GM19372 (cell line): Measurements from ENCODE around the gene C10orf90.
"Not testable (repeated sequence)": the region's sequence is repeated elsewhere in the genome, so short reads cannot be mapped to it uniquely, and the experiment has no call there.

Experiments used
- ATAC-seq: cut with Tn5 transposase; IDR thresholded peaks from one replicate; pipeline ENCODE4 v1.9.1; 2021; ENCODE audit warnings: mild to moderate bottlenecking, low read depth, moderate library complexity; ENCODE audit not compliant: unreplicated experiment

C10orf90 gene

DNA sequence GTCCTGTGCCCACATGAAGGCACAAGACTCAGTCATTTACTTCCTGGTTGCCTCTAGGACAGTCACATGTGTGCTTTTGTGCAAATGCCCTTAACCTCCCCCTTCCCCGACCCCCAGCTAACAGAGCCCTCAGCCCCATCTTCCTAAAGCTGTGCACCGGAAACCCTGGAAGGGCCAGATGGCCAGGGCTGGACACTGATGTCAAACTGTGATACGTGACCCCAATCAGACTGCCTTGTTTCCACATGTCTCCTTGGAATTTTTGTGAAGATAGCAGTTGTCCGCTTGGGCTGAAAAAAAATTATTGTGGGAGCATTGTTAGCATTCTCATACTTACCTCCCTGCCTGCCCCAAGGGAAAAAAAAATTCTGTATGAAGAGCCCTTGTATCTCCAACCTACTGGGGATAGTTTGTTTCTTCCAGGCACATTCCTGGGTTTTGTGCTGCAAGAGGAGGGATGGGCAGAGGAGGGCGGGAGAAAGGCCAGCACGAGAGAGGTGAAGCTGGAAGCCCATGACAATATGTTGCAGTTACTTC is 265.2 kb downstream of the C10orf90 start:
- ATAC-seq: no peak

DNA sequence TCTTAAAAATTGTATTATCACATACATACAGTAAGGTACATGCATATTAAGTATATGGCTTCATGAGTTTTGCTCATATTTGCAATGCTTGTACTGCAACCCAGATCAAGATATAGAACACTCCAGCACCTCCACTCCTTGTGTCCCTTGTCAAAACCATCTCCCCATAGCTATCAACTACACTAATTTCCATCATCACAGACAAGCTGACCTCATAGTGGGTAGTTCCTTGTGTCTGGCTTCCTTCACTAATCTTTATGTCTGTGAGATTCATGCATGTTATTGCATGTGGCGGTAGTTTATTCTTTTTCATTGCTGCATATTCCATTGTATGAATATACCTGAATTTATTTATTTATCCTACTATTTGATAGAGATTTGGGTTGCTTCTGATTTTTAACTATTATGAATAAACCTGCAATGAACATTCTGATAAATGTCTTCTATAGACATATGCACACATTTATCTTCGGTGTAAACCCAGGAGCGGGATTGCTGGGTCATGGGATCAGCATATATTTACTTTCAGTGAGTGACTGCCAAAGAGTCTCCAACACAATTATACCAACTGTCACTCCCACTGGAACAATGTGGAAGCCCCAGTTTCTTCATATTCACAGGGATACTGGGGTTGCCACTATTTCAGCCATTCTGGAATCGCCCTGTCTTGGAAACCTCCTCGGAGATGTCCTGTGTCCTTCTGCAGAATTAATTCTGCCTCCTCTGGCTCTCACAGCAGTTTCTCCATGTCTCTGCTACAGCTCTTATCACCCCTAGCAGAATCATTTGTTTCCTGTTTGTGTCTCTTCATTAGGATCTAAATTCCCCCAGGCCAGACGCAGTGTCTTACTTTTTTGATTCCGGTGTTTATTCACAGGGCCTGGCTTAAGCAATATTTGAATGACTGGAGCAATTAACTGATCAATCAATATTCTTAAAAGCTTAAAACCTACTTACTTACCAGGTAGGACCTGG is 267.5 kb downstream of the C10orf90 start:
- ATAC-seq: no peak

DNA sequence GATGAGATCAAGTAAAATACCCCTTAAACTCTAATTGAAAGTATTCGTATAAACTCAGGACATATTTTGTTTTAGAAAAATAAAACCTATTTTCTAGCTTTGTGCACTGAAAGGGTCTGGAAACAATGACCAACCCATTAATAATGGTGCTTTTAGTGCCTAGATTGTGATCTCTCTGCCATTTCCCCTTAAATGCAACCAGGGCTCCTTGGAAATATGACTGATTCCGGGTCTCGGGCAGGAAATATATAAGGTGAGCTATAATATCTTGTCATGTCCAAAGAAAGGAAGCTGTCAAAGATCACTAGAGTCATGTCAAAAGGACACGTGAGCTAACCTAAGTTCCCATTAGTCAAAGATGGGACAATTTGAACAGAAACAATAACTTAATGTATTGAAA is 269.9 kb downstream of the C10orf90 start:
- no peak for ATAC-seq

GRCh38 chr10:126398924-126399323 is 271.6 kb downstream of the C10orf90 start:
- no peak for ATAC-seq

DNA sequence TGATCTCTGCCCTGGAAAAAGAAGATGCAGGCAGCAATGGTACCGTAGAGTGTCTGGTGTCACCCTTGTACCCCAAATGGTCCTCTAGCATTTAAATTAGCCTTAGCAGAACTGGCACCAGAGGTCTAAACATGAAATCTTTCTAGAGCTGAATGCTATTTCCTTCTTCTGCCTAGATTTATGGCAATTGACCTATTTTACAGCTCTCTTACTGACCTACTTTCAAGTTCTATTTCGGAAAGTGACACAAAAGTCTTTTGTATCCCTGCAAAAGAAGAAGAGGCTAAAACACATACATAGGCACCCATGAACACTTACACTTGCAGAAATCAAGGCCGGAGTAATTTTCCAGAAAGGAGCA is 272.1 kb downstream of the C10orf90 start:
- no peak for ATAC-seq

DNA sequence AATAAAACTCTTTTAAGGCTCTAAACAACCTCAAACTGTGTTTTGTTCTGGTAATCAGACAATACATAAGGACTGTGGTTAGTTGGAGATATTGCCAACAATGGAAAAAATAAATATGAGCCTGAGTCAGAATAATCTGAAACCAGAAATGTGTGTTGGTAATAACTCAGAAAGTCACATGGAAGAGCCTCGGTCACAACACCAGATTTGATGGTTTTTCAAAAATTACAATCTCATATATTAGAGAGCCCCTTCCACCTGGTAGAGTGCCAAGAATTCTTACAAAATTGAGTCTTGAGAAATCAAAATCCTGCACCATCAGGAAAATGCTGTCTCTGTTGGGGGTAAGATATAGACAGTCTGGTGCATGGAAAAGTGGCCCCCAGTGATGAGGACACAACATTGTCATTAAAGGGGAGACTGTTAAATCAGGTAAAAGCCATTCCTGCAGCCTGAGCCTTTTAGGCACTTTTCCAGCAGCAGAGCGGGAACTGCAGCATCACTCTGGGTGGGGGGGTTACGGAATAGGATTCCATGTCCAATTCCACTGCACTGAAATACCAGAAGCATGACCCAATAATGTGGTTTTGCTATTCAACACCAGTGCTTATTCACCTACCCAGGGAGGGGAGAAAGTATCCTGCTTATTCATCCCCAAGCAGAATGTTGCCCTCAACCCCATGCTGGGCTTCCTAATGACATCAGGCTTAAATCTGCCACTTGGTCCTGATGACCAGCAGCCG is 272.7 kb downstream of the C10orf90 start:
- no peak for ATAC-seq

DNA sequence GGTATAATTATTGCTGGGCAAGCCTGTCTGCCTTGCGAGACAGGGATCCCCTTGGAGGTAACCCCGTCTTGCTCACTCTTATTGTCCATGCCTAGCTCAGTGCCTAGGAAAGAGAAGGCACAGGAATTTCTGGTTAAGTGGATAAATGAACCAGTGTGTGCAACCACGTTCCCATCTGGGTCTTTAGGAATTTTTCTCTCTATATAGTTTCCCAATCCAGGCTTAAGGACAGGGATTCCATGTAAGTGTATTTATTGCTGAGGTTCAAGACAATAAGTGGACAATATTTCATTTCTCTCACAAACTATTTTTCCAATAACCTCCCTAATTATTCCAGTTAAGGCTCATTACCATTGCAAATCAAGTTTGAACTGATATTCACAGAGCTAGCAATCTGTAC is 273.3 kb downstream of the C10orf90 start:
- no peak for ATAC-seq

DNA sequence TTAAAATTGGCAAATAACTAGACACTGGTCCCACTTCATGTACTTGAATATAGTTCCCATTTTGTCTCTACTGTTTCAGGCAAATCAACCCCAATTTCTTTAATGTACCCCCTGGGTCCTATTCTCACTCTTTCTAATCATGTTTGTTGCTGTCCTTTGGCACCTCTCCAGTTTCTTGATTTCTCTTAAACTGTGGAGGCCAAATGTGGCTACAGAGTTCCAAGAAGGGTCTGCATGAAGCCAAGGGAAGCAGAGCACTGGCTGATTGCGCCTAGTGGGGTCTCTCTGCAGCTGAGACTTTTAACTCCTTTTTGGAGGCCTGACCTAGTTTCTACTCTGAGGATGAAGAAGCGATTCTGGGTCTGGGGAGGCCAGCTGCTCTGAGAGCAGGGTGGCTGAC is 275.5 kb downstream of the C10orf90 start:
- no peak for ATAC-seq

DNA sequence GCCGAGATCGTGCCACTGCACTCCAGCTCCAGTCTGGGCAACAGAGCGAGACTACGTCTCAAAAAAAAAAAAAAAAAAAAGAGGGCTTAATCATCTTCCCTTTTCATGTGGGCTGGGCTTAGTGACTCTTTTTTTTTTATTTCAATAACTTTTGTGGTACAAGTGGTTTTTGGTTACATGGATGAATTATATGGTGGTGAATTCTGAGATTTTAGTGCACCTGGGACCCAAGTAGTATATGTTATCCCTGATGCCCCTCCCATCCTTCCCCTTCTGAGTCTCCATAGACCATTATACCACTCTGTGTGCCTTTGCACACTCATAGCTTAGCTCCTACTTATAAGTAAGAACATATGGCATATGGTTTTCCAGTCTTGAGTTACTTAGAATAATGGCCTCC is 277.4 kb downstream of the C10orf90 start:
- ATAC-seq: no peak

DNA sequence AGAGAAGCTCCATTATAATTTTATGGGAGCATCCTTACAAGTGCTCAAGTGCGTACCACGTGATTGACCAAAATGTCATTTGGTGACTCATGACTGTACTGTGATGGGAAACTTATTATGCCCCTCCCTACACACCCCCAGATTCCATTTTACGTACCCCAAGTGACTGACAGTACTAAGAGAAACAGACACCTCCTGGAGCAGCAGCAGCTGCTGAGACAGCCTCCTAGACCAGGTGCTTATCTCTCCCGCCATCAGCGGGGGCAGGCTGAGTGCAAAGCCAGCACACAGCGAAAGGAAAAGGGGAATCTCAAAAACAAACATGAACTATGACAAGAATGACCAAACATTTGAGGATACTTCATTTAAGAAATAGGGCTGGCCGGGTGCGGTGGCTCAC is 278.0 kb downstream of the C10orf90 start:
- no peak for ATAC-seq

DNA sequence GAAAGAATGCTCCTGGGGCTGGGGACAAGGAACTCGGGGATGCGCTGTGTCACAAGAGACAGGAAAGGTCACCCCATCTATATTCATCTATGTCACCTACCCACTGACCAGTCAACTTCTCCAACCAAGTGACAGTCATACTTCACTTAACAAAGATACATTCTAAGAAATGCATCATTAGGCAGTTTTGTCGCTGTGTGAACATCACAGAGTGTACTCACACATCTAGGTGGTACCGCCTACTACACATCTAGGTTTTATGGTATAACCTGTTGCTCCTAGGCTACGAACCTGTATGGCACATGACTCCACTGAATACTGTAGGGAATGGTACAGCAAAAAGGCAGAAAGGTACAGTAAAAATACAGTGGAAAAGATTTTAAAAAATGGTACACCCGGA is 278.4 kb downstream of the C10orf90 start:
- ATAC-seq: no peak

DNA sequence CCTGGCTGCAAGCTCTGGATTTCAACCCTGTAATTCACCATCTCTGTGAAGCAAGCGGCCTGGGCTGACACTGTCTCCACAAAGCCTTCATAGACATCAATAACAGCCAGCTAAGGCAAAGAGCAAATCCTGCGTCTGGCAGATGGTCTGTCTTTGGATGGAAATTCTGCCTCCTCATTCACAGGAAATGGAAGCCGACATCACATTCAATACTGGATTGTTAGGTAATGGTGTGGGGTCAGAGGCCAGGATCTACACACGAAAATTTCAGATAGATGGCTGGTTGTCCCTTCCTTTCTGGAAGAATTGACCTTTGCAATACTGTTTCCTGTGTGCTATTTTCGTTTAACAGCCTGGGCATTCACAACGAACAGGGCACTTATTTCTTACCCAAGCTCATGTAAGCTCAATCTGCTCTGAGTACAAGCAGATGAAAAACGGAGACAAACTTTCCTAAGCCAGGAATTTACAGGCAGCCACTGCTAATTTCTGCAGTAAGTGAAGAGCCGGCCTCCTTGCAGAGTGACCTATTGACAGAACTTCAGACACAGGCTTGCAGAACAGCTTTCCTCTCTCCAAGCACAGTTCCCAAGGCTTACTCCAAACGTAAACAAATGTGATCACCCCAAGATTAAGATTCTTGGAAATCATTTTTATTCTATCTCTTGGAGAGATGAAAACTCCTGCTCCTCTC is 279.2 kb downstream of the C10orf90 start:
- no peak for ATAC-seq

DNA sequence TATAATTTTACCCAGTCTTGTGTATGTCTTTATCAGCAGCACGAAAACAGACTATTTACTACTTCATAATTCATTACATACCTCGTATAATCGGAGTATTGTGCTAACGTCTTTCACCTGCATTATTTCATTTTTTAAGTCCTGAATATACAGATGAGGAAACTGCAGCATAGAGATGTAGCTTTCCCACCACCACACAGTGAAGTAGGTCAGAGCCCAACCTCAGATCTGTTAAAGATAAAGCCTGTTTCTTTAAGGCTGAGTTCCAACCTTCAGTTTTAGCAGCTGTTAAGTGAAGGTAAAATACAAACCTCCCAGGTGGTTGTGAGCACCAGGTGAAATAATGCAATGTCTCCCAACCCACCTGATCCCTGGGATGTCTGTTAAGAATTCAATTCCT is 280.2 kb downstream of the C10orf90 start:
- no peak for ATAC-seq

GRCh38 chr10:126387931-126388911 is 282.3 kb downstream of the C10orf90 start, which contains the start of gene ADAM12:
Gene ADAM12, minus strand, starts transcription at chr10:126388477. Its CDS starts 332 bp downstream, at chr10:126388145.
- ATAC-seq: no peak

- no peak for ATAC-seq
Measured at GRCh38 chr10:126387041-126387921, 283.2 kb downstream of the C10orf90 start.

DNA sequence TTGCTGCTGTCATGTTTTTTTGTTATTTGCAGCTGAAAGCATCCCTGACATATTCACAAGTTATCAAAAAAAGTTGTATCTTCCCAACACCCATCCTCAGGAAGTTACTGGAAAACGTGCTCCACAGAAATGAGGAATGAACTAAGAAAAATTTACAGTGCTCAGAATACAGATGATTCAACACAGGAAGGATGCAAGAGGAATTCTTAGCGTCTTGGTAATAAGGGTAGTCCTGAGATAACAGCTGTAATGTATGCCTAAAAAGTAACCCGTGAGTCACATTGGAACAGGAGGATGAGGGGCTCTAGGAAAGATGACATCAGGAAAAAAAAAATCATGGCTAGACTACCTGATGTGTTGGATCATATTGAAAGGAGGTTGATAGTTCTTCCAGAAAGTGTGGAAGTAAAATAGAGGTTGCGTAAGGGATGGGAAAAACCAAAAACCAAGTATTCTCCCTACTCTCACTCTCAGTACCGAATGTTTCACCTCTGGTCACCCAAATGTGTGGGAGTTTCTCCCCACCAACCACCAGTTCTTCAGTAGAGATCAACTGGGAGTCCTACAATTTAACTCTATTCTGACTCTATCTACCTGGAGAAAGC is 286.1 kb downstream of the C10orf90 start:
- no peak for ATAC-seq

DNA sequence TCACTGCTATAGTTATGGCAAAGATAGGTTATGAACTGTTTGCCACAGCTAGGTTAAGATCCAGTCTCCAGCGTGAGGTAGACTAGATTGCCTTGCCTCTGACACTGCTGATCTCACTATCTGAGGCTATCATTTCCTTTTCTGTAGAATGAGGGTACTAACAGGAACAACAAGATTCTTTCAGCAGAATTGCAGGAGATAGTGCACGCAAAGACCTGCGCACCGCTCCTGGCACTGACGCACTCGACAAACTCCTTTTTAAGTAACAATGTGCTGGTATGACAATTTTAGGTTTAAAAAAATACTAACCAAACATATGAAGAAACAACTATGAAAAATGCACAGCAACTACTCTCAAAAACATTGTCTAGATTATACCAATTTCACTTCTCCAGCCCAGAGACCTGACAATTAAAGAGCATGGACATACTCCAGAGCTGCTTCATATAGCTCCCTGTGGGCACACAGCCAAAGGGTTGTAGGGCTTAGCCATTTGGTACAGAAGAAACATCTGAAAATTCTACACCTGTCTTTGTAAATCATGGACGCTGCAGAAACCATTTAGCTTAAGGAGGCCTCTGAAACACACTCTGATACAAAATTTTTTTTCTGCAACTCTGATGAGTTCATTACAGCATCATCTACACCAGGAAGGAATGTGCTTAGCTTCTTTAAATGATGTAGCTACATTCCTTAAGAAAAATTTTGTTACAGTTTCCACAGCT is 290.0 kb downstream of the C10orf90 start:
- ATAC-seq: no peak

GRCh38 chr10:126379166-126379565 is 291.3 kb downstream of the C10orf90 start:
- ATAC-seq: not testable (repeated sequence)
